EL (cell line): ENCODE data around the gene PIH1D1.
"Not testable (repeated sequence)": the region's sequence is repeated elsewhere in the genome, so short reads cannot be mapped to it uniquely, and the experiment has no call there.

Experiments used
- DNase-seq: peaks from one replicate; pipeline ENCODE4 v3.0.0-alpha.2; 2016

Gene PIH1D1

DNA sequence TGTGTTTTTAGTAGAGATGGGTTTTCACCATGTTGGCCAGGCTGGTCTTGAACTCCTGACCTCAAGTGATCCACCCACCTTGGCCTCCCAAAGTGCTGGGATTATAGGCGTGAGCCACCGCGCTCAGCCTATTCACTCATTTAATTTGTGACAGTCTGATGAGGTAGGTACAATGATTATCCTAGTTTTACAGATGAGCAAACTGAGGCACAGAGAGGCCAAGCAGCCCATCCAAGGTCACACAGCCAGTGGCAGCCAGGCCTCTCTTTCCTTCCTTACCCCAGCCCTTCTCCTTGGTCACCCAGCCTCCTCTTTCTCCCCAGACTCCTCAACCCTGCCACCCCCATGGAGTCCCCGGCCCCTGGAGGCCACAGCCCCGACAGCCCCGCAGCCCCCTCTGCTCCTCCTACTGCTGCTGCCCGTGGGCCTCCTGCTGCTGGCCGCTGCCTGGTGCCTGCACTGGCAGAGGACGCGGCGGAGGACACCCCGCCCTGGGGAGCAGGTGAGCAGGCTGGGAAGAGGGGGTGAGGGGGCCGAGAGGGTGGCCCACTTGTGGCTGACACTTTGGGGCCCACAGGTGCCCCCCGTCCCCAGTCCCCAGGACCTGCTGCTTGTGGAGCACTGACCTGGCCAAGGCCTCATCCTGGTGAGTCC lies 28.5 kb upstream of the PIH1D1 start:
- no peak for DNase-seq

- no peak for DNase-seq
Measured at GRCh38 chr19:49475995-49476880, 24.6 kb upstream of the PIH1D1 start.

- no peak for DNase-seq
Measured at GRCh38 chr19:49475191-49475917, 23.7 kb upstream of the PIH1D1 start.

DNA sequence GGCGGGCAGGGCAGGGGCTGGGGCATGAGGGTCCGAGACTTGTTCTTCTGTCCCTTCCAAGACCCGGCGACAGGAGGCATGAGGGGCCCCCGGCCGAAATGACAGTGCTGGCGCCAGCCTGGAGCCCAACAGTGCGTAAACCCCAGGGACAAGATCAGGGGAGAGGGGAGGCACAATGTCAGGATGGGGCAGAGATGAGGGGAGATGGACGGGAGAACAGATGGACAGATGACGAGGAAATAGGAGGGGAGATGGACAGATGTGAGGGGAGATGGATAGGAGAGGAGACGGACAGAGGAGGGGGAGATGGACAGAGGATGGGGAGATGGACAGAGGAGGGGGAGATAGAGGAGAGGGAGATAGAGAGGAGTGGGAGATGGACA lies 22.9 kb upstream of the PIH1D1 start:
- no peak for DNase-seq

GRCh38 chr19:49473868-49474541 lies 22.4 kb upstream of the PIH1D1 start, which contains the start of gene FLT3LG:
TSS of gene FLT3LG (plus strand) at chr19:49474215. CDS start at chr19:49474640, 425 bp downstream.
- DNase-seq, result peak; percentile 85

GRCh38 chr19:49473501-49473867 lies 21.9 kb upstream of the PIH1D1 start:
- DNase-seq, result not testable (repeated sequence)

DNA sequence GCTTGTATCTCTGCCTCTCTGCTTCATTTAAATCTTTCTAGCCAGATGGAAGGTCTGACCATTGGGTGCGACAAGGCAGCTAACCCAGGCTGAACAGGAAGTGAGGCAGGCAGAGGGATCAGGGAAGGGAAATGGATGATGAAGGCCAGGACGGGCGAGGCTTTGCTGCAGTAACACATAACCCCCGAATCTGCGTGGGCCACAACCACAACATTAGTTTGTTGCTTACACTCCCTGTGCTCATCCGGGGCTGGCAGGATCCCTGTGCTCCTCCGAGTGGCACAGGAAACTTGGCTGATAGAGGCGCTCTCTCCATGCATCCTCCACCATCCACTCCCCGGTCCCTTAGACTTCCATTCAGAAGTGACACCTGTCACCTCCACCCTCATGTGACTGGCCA lies 21.3 kb upstream of the PIH1D1 start:
- no peak for DNase-seq

DNA sequence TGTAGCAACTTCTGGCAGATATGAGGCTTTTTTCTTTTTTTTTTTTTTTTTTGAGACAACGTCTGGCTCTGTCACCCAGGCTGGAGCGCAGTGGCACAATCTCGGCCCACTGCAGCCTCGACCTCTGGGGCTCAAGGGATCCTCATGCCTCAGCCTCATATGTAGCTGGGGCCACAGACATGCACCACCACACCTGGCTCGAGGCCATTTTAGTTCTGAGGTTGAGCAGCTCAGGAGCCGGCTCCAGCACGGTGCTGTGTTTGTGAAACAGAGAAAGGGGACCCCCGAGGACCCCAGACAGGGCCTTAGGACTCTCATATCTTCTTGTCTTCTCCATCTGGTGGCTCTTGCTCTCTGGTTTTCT lies 19.0 kb upstream of the PIH1D1 start:
- DNase-seq, result no peak

DNA sequence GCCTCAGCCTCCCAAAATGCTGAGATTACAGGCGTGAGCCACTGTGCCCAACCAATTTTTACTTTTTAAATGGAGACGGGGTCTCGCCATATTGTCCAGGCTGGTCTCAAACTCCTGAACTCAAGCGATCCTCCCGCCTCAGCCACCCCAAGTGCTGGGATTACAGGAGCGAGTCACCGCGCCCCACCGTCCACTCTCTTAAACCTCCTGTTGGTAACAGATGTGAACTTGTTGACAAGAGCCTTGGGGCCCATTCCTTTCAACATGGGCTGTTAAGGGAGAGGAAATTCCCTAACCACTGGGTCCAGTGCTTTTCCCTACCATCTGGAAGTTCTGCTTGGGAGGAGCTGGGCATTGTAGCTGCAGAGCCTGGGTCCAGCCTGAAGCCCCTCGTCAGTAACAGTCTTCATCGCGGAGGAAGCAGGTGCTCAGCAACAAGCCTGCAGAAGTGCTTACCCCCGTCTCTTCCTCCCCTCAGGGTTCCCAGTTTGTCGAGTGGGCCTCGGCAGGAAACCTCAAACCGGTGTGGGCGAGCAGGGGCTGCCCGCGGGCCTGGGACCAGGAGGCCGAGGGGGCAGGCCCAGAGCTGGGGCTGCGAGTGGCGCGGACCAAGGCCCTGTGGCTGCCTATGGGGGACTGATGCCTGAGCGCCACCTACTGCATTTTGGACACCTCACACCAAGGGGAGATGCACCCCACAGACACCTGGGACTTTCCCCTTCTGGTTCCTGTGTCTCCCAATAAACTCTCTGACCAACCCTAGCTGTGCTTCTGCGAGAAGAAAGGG lies 18.4 kb upstream of the PIH1D1 start:
- peak; percentile 30 for DNase-seq

DNA sequence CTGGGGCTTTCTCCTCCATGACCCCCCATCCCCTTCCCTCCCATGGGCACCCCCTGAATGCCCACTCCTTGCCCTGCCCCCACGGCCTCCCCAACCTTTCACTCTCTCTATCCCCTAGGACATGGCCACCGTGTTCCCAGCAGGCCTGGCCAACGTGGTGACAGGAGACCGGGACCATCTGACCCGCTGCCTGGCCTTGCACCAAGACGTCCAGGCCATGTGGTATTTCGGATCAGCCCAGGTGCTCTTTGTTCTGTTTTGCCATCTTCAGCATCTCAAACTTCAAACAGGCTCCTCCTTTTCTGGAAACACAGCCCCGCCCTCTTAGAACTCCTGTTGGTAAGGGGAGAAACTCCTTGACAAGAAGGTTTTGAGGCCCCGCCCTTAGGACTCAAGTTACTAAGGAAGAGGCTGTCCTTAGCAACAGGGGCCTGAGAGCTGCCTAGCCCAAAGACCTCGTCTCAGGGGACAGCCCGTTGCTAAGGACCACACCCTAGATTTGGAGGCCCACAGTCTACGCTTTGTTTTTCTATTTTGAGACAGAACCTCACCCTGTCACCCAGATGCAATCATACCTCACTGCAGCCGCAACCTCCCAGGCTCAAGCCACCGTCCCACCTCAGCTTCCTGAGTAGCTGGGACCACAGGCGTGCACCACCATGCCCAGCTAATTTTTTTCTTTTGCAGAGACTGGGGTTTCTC lies 17.3 kb upstream of the PIH1D1 start:
- no peak for DNase-seq

- DNase-seq, result no peak
Measured at GRCh38 chr19:49468199-49468598, 16.6 kb upstream of the PIH1D1 start.

DNA sequence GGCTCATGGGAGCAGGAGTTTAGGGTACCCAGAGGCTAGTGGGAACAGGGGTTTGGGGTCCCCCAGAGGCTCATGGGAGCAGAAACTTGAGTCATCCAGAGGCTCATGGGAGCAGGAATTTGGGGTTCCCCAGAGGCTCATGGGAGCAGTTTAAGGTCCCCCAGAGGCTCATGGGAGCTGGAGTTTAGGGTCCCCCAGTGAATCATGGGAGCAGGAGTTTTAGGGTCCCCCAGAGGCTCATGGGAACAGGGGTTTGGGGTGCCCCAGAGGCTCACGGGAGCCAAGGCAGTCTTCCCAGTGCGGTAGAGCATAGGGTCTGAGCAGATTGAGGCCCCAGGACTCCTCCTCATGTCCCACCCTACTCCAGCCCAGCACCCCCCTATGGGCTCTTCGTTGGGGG lies 13.8 kb upstream of the PIH1D1 start:
- DNase-seq, result no peak

DNA sequence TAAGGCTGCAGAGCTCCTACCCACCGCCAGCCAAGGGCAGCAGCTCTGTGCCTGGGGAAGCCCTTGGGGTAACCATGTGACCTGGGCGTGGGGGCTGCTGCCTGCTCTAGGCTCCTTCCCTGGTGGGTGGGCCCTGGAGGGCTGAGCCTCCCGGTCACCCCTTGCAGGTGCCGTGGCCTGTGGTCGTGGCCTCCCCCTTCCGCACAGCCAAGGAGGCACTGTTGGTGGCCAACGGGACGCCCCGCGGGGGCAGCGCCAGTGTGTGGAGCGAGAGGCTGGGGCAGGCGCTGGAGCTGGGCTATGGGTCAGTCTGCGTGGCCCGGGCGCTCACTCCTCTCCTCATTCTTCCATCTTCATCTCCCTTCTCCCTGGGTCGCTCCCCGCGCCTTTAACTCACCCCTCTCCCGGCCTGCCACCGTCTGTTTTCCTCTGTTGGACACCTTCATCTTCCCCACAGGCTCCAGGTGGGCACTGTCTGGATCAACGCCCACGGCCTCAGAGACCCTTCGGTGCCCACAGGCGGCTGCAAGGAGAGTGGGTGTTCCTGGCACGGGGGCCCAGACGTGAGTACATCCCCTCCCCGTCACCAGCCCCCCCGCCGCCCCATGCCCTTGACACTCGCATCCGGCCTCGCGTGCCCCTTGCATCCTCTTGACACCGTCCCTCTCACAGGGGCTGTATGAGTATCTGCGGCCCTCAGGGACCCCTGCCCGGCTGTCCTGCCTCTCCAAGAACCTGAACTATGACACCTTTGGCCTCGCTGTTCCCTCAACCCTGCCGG lies 12.5 kb upstream of the PIH1D1 start:
- DNase-seq, result no peak

GRCh38 chr19:49462492-49462891 lies 10.9 kb upstream of the PIH1D1 start:
- no peak for DNase-seq

DNA sequence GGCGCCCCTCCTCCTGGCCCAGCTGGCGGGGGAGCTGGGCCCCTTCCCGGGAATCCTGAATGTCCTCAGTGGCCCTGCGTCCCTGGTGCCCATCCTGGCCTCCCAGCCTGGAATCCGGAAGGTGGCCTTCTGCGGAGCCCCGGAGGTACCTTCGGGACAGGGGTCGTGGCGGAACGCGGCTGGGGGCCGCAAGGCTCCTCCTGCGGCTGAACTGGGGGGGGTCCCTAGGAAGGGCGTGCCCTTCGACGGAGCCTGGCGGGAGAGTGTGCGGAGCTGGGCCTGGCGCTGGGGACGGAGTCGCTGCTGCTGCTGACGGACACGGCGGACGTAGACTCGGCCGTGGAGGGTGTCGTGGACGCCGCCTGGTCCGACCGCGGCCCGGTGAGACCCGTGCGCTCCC lies 10.0 kb upstream of the PIH1D1 start:
- no peak for DNase-seq

DNA sequence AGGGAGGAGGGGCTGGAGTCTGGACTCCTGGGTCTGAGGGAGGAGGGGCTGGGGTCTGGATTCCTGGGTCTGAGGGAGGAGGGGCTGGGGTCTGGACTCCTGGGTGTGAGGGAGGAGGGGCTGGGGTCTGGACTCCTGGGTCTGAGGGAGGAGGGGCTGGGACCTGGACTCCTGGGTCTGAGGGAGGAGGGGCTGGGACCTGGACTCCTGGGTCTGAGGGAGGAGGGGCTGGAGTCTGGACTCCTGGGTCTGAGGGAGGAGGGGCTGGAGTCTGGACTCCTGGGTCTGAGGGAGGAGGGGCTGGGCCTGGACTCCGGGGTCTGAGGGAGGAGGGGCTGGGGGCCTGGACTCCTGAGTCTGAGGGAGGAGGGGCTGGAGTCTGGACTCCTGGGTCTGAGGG lies 9.5 kb upstream of the PIH1D1 start:
- DNase-seq, result not testable (repeated sequence)

DNA sequence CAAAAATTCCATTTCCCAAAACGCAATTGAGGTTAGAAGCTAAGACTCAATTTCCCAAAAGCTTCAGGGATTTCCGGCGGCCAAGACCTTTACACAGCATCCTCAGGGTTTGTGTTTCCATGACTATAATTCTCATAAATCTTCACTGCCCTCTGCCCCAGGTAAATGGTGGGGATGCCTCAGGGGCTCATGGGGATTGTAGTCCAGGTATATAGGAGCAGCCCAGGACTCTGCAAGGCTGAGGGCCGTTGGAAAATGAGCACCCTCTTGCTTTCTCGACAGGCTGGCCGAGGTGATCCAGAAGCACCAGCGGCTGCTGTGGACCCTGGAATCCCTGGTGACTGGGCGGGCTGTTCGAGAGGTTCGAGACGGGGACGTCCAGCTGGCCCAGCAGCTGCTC lies 7.8 kb upstream of the PIH1D1 start:
- no peak for DNase-seq

DNA sequence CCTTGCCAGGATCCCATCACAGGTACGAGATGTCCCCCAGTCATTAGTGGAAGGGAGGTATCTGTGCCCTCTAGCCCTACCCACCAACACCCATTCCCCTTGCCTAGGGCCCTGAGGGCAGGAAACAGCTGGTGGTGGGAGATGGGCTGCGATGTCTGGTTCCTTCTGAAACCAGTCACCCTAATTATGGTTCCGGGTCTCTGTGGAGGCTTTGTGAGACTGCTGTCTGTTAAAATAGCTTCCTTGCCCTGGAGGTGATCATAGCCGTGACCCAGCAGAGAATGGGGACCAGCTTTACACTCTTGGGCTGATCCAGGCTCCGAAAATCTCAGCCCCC lies 6.9 kb upstream of the PIH1D1 start:
- DNase-seq, result no peak

- no peak for DNase-seq
Measured at GRCh38 chr19:49456326-49456725, 4.7 kb upstream of the PIH1D1 start.

GRCh38 chr19:49455773-49456172 lies 4.2 kb upstream of the PIH1D1 start:
- no peak for DNase-seq

- no peak for DNase-seq
Measured at GRCh38 chr19:49453757-49454240, 2.2 kb upstream of the PIH1D1 start.
